ENCODE measurements around the gene UBE3B.

Gene UBE3B

GRCh38 chr12:109432431-109432830, 45.0 kb upstream of the UBE3B start:
- TF ChIP-seq EZH2phosphoT487 (IDR thresholded peaks at IDR 0.05; ENCODE audit: borderline replicate concordance, low read length): no peak
- no peak for TF ChIP-seq CTCF (IDR thresholded peaks at IDR 0.05; ENCODE audit: low read depth, low read length, poor library complexity, severe bottlenecking)
- no peak overlapping the region for H3K4me3 ChIP-seq (ENCODE audit: low read length)
- no peaks in the 10 kb centered on the region for H3K36me3 ChIP-seq (ENCODE audit: control insufficient read depth, low read length)
- no peaks in the 10 kb centered on the region for H3K9me2 ChIP-seq (replicated peaks; ENCODE audit: control insufficient read depth, low read length)
- H3K4me1 ChIP-seq (ENCODE audit: control insufficient read depth, low read length): peaks cover 6% of the 10 kb centered on the region
- no peaks in the 10 kb centered on the region for H3K9me3 ChIP-seq (ENCODE audit: control insufficient read depth, insufficient read depth, low read length)
- H4K20me1 ChIP-seq (ENCODE audit: control insufficient read depth, insufficient read depth, low read depth, low read length): no peaks in the 10 kb centered on the region
- H3K27ac ChIP-seq (ENCODE audit: low read depth, low read length): no peak overlapping the region
- no peaks in the 10 kb centered on the region for H3K79me2 ChIP-seq (ENCODE audit: control insufficient read depth, low read length)
- H3K27me3 ChIP-seq (ENCODE audit: control insufficient read depth, low read length): no peaks in the 10 kb centered on the region
- H3F3A ChIP-seq (ENCODE audit: control insufficient read depth, insufficient read depth): no peaks in the 10 kb centered on the region
- peak overlapping the region; percentile 54 for H3K4me2 ChIP-seq (ENCODE audit: low read length)

GRCh38 chr12:109432842-109433304, 44.6 kb upstream of the UBE3B start:
- Histone ChIP-seq H3K4me2 (ENCODE audit: low read length) (peak overlapping the region; percentile 54), H3K4me3 (ENCODE audit: low read length) (peak overlapping the region; percentile 38; the same call in 1 of the 2 replicates), H3K27me3 (ENCODE audit: control insufficient read depth, low read length) (no peaks in the 10 kb centered on the region), H3K79me2 (ENCODE audit: control insufficient read depth, low read length) (no peaks in the 10 kb centered on the region), H3K36me3 (ENCODE audit: control insufficient read depth, low read length) (no peaks in the 10 kb centered on the region), H4K20me1 (ENCODE audit: control insufficient read depth, insufficient read depth, low read depth, low read length) (no peaks in the 10 kb centered on the region), H3K9me3 (ENCODE audit: control insufficient read depth, insufficient read depth, low read length) (no peaks in the 10 kb centered on the region), H3F3A (ENCODE audit: control insufficient read depth, insufficient read depth) (no peaks in the 10 kb centered on the region), H3K4me1 (ENCODE audit: control insufficient read depth, low read length) (peaks cover 6% of the 10 kb centered on the region), H3K9me2 (replicated peaks; ENCODE audit: control insufficient read depth, low read length) (no peaks in the 10 kb centered on the region), H3K27ac (ENCODE audit: low read depth, low read length) (no peak overlapping the region)
- TF ChIP-seq EZH2phosphoT487 (IDR thresholded peaks at IDR 0.05; ENCODE audit: borderline replicate concordance, low read length) (no peak), CTCF (IDR thresholded peaks at IDR 0.05; ENCODE audit: low read depth, low read length, poor library complexity, severe bottlenecking) (peak; percentile 97)

GRCh38 chr12:109433618-109434017, 43.8 kb upstream of the UBE3B start:
- no peaks in the 10 kb centered on the region for H4K20me1 ChIP-seq (ENCODE audit: control insufficient read depth, insufficient read depth, low read depth, low read length)

More at GRCh38 chr12:109433618-109434017, 43.8 kb upstream of the UBE3B start:
- Histone ChIP-seq H3K27ac (ENCODE audit: low read depth, low read length) (no peak overlapping the region), H3K36me3 (ENCODE audit: control insufficient read depth, low read length) (no peaks in the 10 kb centered on the region), H3K4me2 (ENCODE audit: low read length) (no peak overlapping the region), H3K27me3 (ENCODE audit: control insufficient read depth, low read length) (no peaks in the 10 kb centered on the region), H3K4me1 (ENCODE audit: control insufficient read depth, low read length) (peaks cover 6% of the 10 kb centered on the region), H3K79me2 (ENCODE audit: control insufficient read depth, low read length) (no peaks in the 10 kb centered on the region), H3K9me3 (ENCODE audit: control insufficient read depth, insufficient read depth, low read length) (no peaks in the 10 kb centered on the region), H3F3A (ENCODE audit: control insufficient read depth, insufficient read depth) (no peaks in the 10 kb centered on the region), H3K4me3 (ENCODE audit: low read length) (no peak overlapping the region), H3K9me2 (replicated peaks; ENCODE audit: control insufficient read depth, low read length) (no peaks in the 10 kb centered on the region)
- TF ChIP-seq CTCF (IDR thresholded peaks at IDR 0.05; ENCODE audit: low read depth, low read length, poor library complexity, severe bottlenecking) (peak; percentile 29), EZH2phosphoT487 (IDR thresholded peaks at IDR 0.05; ENCODE audit: borderline replicate concordance, low read length) (no peak)

Measured in DOHH2 (cell line).